Measurements from ENCODE around the gene DMRT2.

- TF ChIP-seq CTCF (conservative IDR thresholded peaks at IDR 0.05; ENCODE audit: low read length) (no peak), EZH2phosphoT487 (IDR thresholded peaks at IDR 0.05; ENCODE audit: borderline replicate concordance) (no peak)
Observed at GRCh38 chr9:1031951-1032601, 18.1 kb upstream of the DMRT2 start.
